Endothelial cell of umbilical vein (primary cell): ENCODE results near the gene BLID. TPM values are rescaled to one million over a fixed set of nuclear protein-coding genes. Genes with fewer than 3 reads are reported as not detected.
A peak's percentile ranks its signal among the peaks of the same experiment; 100 is the strongest.

ENCODE experiments used
- BruUV-seq: library from RNA; stranded (reverse); fragments of 400-500 nt; replicated peaks from 2 replicates; lab custom pipeline; 2021; lab: Mats Ljungman, UMichigan
- CTCF ChIA-PET: fragments of 300-600, 350-600 bp; sonication (Branson Sonifier 250); formaldehyde crosslinking; loops from one replicate; lab custom pipeline; 2021; ENCODE audit warnings: antibody characterized with exemption, inconsistent platforms; lab: Charles Lee
- POLR2A ChIA-PET: fragments of 300-600, 350-600 bp; sonication (Branson Sonifier 250); formaldehyde crosslinking; loops from one replicate; lab custom pipeline; 2021; ENCODE audit warnings: antibody characterized with exemption, inconsistent platforms; lab: Charles Lee
- DNase-seq: peaks from one replicate; pipeline ENCODE4 v3.0.0-alpha.2; 2011; ENCODE audit warnings: low read depth, low spot score
- FAIRE-seq: peaks from 2 replicates; lab custom pipeline; 2011; peaks lifted over from hg19 to GRCh38; lab: Jason Lieb, UNC
- H2AFZ ChIP-seq: 2 replicates; pipeline ENCODE4 v1.6.0; 2012; ENCODE audit warnings: low read depth, low read length, control low read depth, inconsistent platforms
- H3K27ac ChIP-seq: 2 replicates; pipeline ENCODE4 v1.5.1; 2011; ENCODE audit warnings: low read depth, mild to moderate bottlenecking, control low read depth, low read length, moderate library complexity; ENCODE audit not compliant: insufficient read depth
- H3K27me3 ChIP-seq, 2 experiments: 2 replicates each; pipeline versions ENCODE4 v1.6.0 to v1.6.1; 2011; ENCODE audit warnings: low read length in 2 of 2, mixed read lengths in 1 of 2; ENCODE audit not compliant: control insufficient read depth in 2 of 2, insufficient read depth in 2 of 2
- H3K36me3 ChIP-seq, 2 experiments: 2 replicates in 1 of 2; 3 replicates in 1 of 2; pipeline ENCODE4 v1.5.1; 2011; ENCODE audit warnings: low read length in 2 of 2, mild to moderate bottlenecking in 1 of 2, moderate library complexity in 1 of 2; ENCODE audit not compliant: control insufficient read depth in 2 of 2, insufficient read depth in 2 of 2; ENCODE audit errors: extremely low read depth in 1 of 2
- H3K4me1 ChIP-seq: 3 replicates; pipeline ENCODE4 v1.5.1; 2011; ENCODE audit warnings: mild to moderate bottlenecking, low read length; ENCODE audit not compliant: control insufficient read depth, insufficient read depth; ENCODE audit errors: extremely low read depth
- H3K4me2 ChIP-seq: 2 replicates; pipeline ENCODE4 v1.6.1; 2011; ENCODE audit warnings: low read length, control low read depth, mixed read lengths; ENCODE audit not compliant: insufficient read depth
- H3K4me3 ChIP-seq, 3 experiments: fragments of 200-600 bp in 1 of 3; sonication (generic), shearing (Covaris generic) in 1 of 3; replicated peaks in 1 of 3; 2 replicates each; pipeline ENCODE4 v1.5.1; 2011 to 2016; ENCODE audit warnings: control low read depth in 3 of 3, low read length in 3 of 3, mild to moderate bottlenecking in 2 of 3, inconsistent platforms in 1 of 3, low read depth in 1 of 3, moderate library complexity in 1 of 3; ENCODE audit not compliant: insufficient read depth in 1 of 3
- H3K79me2 ChIP-seq: 2 replicates; pipeline ENCODE4 v1.6.0; 2012; ENCODE audit warnings: low read length, inconsistent platforms; ENCODE audit not compliant: control insufficient read depth, insufficient read depth
- H3K9ac ChIP-seq: replicated peaks from 2 replicates; pipeline ENCODE3; 2011; ENCODE audit warnings: low read length, control low read depth; ENCODE audit not compliant: insufficient read depth; ENCODE audit errors: extremely low read depth
- H3K9me1 ChIP-seq: replicated peaks from 3 replicates; pipeline ENCODE4 v1.6.0; 2011; ENCODE audit warnings: mild to moderate bottlenecking, low read length; ENCODE audit not compliant: control insufficient read depth, insufficient read depth; ENCODE audit errors: extremely low read depth
- H3K9me3 ChIP-seq: replicated peaks from 2 replicates; pipeline ENCODE4 v1.5.1; 2012; ENCODE audit warnings: low read length, inconsistent platforms; ENCODE audit not compliant: control insufficient read depth, insufficient read depth
- H4K20me1 ChIP-seq: replicated peaks from 2 replicates; pipeline ENCODE3; 2011; ENCODE audit warnings: mild to moderate bottlenecking, low read length; ENCODE audit not compliant: control insufficient read depth, insufficient read depth; ENCODE audit errors: extremely low read depth
- FOS ChIP-seq: IDR thresholded peaks from 2 replicates; pipeline ENCODE4 v1.6.1; 2011; ENCODE audit warnings: mild to moderate bottlenecking, low read length, moderate library complexity, borderline replicate concordance; ENCODE audit not compliant: insufficient read depth
- GATA2 ChIP-seq: IDR thresholded peaks from 2 replicates; pipeline ENCODE4 v1.7.0; 2011; ENCODE audit warnings: low read depth, mild to moderate bottlenecking, moderate library complexity, mixed read lengths, low read length; ENCODE audit not compliant: insufficient read length, insufficient read depth
- MAX ChIP-seq: IDR thresholded peaks from 2 replicates; pipeline ENCODE4 v1.6.1; 2011; ENCODE audit not compliant: insufficient read depth, insufficient read length
- MYC ChIP-seq: IDR thresholded peaks from one replicate; pipeline ENCODE4 v1.6.1; 2011; ENCODE audit warnings: mild to moderate bottlenecking, low read depth, low read length
- POLR2A ChIP-seq: IDR thresholded peaks from 2 replicates; pipeline ENCODE4 v1.6.1; 2012; ENCODE audit warnings: low read depth, mild to moderate bottlenecking, control low read depth, low read length
- POLR2AphosphoS5 ChIP-seq: IDR thresholded peaks from 2 replicates; pipeline ENCODE4 v1.6.1; 2012; ENCODE audit warnings: low read depth, mild to moderate bottlenecking, control low read depth, low read length, moderate library complexity; ENCODE audit not compliant: insufficient read depth
- dilution Hi-C: fragments of 300-500 bp; cut with MboI; formaldehyde crosslinking; loops from one replicate; pipeline ENCODE4 v1.15.0; 2019; ENCODE audit warnings: low sequenced_read_pairs; ENCODE audit not compliant: extremely low pct_ligation_motif_present
- intact Hi-C: fragments of 100-400 bp; cut with micrococcal nuclease; formaldehyde crosslinking; loops from one replicate; pipeline ENCODE4 v1.10.0; 2022
- polyA plus RNA-seq, 4 experiments: library from polyadenylated mRNA; depleted of rRNA in 3 of 4; stranded (reverse) in 3 of 4; unstranded in 1 of 4; fragments of >200 nt; gene quantifications; 2 replicates each; pipeline versions ENCODE4 v1.2.1 to v1.2.3, GENCODE V29; 2011 to 2012; ENCODE audit warnings: missing spikeins in 1 of 4
- total RNA-seq: library from RNA; stranded (reverse); gene quantifications from 2 replicates; pipeline ENCODE4 v1.2.3, GENCODE V29; 2021
- TF ChIP-seq, protein P1 (sequence below), 2 donors: IDR thresholded peaks; 1 replicate in 1 of 2; 2 replicates in 1 of 2; pipeline ENCODE4 v1.5.1; 2011; ENCODE audit warnings: low read length in 2 of 2, mild to moderate bottlenecking in 2 of 2, moderate library complexity in 2 of 2, control low read depth in 1 of 2, inconsistent platforms in 1 of 2, low read depth in 1 of 2; ENCODE audit not compliant: insufficient read depth in 1 of 2; ENCODE audit errors: extremely low read depth in 1 of 2

The BLID gene
- total and polyA plus RNA-seq, 2 donors (not counting 3 experiments of a cell fraction or from before 2014, with no cell fraction given): 0.12 to 3.5 TPM

DNA sequence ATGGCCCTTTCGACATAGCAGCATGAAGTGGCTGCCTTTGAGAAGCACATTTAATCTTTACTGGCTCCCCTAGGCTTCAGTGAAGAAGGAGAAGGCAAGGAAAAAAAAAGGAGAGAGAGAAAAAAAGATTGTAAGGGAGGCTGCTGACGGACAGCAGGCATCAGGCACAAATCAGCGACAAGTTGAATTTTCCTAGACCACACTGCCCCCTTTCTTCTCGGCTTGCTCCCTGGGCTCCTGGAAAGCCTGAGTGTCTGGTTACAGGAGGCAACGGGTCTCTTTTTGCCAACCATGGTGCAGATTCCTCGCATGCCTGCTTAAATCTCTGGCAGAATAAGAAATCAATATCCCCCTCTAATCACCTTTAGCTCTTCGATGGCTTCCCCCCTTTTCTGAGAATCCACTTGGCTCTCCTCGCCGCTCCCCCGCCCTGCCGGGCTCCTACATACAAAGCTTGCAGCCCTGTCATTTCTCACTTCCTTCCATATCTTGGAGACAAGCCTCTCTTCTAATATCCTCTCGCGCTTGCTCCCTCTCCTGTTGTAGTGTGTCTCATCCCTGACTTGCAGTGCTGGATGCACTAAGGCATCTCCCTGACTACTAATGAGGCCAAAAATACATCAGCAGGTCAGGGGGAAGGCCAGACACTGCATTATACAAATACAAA, 14.3 kb downstream of the BLID start:
- no TSS peak for BruUV-seq
- dilution Hi-C loops: no loop called here
- no peaks in the 10 kb centered on the region for H3K36me3 ChIP-seq

More for the DNA sequence above, 14.3 kb downstream of the BLID start:
- POLR2A ChIA-PET: interaction anchor here (0.6 kb wide), 2 partner anchors 108 to 260 kb away, joined by 3 to 5 read pairs; no protein-coding TSS in a partner anchor
- Histone ChIP-seq H3K27ac (peak overlapping the region; percentile 71), H2AFZ (no peak overlapping the region), H3K9ac (peak overlapping the region; percentile 74), H3K9me1 (no peaks in the 10 kb centered on the region), H3K27me3 (no peaks in the 10 kb centered on the region), H3K4me2 (peak overlapping the region; percentile 98), H3K4me1 (peaks cover 74% of the 10 kb centered on the region), H3K79me2 (peaks cover 81% of the 10 kb centered on the region), H3K4me3 (peak overlapping the region in 2 of 3 experiments; percentile 69 to 70), H3K9me3 (no peaks in the 10 kb centered on the region), H4K20me1 (no peaks in the 10 kb centered on the region)
- no peak for TF ChIP-seq POLR2A
- TF ChIP-seq MAX: no peak
- no peak for TF ChIP-seq FOS
- TF ChIP-seq POLR2AphosphoS5: peak; percentile 6
- TF ChIP-seq MYC: no peak
- TF ChIP-seq, protein P1, sequence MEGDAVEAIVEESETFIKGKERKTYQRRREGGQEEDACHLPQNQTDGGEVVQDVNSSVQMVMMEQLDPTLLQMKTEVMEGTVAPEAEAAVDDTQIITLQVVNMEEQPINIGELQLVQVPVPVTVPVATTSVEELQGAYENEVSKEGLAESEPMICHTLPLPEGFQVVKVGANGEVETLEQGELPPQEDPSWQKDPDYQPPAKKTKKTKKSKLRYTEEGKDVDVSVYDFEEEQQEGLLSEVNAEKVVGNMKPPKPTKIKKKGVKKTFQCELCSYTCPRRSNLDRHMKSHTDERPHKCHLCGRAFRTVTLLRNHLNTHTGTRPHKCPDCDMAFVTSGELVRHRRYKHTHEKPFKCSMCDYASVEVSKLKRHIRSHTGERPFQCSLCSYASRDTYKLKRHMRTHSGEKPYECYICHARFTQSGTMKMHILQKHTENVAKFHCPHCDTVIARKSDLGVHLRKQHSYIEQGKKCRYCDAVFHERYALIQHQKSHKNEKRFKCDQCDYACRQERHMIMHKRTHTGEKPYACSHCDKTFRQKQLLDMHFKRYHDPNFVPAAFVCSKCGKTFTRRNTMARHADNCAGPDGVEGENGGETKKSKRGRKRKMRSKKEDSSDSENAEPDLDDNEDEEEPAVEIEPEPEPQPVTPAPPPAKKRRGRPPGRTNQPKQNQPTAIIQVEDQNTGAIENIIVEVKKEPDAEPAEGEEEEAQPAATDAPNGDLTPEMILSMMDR (IDR thresholded peaks at IDR 0.05; ENCODE audit: extremely low read depth in 1 of 2, insufficient read depth in 1 of 2, low read depth in 1 of 2, low read length in 2 of 2): peak; percentile 45 to 64
- TF ChIP-seq GATA2: no peak
- FAIRE-seq: peak; percentile 66
- DNase-seq: peak; percentile 89
- CTCF ChIA-PET: interaction anchor here (0.8 to 5.3 kb wide), 22 partner anchors 9 to 447 kb away, joined by 3 to 52 read pairs (median 4); no protein-coding TSS in a partner anchor
- intact Hi-C loops: loop anchor here (1.0 to 5.0 kb wide), 9 partner anchors 31 to 634 kb away; no protein-coding TSS in a partner anchor
